Raji (cell line): Measurements from ENCODE around the gene SORCS2.

ENCODE experiments used
- POLR2A ChIP-seq: IDR thresholded peaks from 2 replicates; pipeline ENCODE4 v1.6.1; 2011; ENCODE audit warnings: low read depth, low read length, control low read depth; ENCODE audit not compliant: insufficient read depth

SORCS2 gene

DNA sequence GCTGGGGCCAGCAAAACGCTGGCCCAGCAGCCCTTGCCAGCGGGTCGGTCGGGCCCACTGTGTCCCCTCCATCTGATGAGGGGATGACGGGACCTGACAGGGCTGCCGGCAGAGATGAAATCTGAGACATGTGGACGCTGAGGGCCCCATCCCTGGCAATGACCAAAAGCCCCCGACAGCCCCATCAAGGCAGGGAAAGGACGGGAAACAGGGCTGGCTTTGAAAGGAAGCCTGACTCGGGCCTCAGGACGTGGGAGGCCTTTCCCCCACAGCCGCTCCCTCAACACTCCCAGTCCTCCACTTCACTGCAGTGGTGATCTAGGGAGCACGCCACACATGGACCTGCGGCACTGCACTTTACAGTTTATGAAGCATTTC is 544.9 kb downstream of the SORCS2 start:
- TF ChIP-seq POLR2A, result no peak

GRCh38 chr4:7737752-7738457 is 545.6 kb downstream of the SORCS2 start:
- no peak for TF ChIP-seq POLR2A

DNA sequence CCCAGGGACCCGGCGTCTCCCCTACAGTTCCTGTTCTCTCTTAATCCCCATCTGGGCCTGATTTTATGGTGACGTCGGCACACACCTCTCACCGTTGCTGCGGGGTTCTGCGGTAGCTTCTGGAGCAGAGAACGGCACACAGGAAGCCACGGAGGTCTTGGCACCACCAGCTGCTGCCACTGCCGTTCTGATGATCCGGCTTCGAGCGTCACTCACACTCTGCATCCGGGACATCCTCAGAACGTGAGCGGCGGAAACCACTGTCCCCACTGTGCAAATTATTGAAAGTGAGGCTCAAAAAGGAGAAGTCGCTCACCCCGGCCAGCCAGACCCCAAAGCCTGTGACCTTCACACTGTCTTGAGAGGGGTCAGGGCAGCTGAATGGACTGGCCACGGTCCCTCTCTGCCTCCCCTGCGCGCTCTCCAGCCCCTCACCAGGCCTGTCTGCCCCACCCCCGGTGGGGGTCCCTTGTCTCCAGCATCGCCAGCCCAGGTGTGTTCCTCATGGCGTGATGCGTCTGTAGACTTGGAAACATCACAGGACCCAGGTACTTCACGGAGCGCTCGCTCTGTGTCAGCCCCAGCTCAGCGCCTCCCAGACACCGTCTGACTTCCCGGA is 546.2 kb downstream of the SORCS2 start:
- TF ChIP-seq POLR2A, result no peak

- TF ChIP-seq POLR2A, result no peak
These were observed 547.0 kb downstream of the SORCS2 start for GRCh38 chr4:7739077-7739917.

- no peak for TF ChIP-seq POLR2A
These were observed 547.9 kb downstream of the SORCS2 start for GRCh38 chr4:7739918-7740865.

GRCh38 chr4:7740866-7741525 is 548.7 kb downstream of the SORCS2 start:
- TF ChIP-seq POLR2A, result no peak

DNA sequence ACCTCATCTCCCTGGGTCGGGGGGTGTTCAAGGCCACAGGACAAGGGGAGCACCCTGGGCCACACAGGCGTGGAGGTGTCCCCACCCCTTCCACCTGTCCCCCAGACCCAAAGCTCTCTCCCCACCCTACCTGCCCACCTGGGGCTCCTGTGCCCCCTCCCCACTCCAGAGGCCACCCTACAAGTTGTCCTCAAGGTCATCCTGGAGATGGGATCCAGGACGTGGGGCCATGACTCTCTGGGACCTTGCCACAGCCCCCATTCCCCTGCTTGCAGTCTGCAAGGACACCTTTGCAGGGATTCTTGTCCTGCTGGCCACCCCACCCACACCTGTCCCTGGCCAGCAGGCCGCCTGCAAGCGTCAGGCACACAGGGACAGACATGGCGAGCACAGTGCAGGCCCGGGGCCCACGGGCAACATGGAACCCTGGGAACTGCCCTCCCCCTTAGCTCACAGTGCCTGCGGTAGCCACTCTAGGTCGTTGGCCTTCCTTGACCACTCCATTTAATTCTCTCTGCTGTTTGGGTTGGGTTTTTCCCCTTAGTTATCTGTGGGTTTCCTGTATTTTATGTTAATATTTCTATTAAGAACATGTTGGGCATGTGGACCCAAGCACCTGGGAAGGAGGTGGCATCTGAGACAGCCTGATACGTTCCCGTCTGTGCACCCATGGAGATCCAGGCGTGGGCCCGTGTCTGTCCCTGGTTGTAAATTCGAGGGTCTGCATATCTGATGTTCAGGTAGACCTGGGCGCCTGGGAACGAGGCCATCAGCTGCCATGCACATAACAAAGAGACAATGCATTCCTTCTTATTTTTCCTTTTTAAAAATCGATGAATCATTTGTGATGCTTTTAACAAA is 549.8 kb downstream of the SORCS2 start:
- TF ChIP-seq POLR2A, result no peak

DNA sequence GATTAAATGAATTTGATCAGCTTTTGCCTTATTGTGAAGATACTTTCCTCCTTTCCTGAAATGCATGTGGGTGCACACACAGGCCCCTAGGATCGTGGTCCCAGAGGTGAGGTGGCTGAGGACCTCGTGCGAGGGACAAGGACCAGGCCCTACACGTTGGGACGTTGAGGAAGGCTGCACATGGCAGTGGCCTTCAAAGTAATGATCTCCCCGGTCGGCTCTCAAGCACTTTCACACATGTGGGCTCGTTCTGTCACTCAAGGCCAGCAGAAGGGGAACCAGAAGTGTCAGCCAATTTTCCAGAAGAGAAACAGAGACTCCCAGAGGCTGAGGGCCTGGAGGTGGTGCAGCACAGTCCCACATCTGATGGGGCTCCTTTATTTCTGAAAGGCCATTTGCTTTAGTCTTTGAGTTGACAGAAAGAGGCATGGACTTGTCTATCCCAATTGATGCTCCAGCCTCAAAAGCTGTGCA is 550.5 kb downstream of the SORCS2 start:
- no peak for TF ChIP-seq POLR2A

DNA sequence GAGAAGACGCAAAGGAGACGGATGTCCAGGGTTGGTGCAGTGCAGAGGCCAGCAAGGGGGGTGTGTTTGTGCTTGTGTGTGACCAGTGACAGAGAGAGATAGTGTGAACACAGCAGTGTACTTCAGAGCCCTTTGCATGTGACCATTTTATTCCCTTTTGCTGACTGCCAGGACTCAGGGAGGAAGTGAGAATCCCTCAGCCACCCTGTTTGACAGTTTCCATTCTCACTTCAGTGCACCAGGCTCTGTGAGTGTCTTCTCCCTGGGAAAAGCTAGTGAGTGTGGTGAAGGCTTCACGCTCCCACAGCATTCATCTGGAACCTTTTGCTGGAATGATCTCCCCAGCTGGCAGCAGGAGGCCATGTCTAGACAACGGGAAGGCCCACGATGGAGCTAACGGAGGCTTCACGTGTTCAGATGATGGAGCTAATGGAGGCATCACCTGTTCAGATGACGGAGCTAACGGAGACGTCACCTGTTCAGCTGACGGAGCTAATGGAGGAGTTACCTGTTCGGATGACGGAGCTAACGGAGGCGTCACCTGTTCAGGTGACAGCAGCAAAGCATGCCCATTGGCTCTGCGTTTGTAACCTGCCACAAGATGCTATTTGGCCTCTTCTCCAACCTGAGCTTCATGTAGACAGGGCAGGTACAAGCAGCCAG is 551.9 kb downstream of the SORCS2 start:
- TF ChIP-seq POLR2A, result no peak

DNA sequence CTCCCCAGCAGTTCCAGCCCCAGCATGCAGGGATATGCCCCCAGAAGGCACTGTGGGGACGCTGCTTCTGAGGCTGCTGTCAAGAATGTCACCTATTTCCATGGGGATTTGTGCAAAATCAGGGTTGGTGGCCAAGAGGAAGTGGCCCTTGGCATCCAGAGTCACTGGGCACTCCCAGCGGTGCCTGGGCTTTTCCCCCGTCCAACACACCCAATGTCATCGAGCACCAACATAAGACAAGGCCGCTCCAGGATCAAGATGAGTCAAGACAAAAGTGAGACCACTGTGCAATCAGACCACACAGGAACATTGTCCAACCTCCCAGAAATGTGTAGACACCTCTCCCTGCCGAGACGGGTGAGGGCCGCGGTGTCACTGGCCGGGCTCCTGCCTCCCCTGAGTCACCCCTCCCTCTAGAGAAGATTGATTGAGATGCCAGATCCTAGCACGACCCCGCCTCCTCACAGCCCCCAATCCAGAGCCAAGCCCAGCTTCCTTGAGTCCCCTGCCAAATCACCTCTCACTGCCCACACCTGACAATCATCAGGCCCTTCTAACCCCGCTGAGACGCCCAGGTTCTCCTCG is 553.1 kb downstream of the SORCS2 start:
- no peak for TF ChIP-seq POLR2A

- TF ChIP-seq POLR2A, result no peak
These were observed 554.2 kb downstream of the SORCS2 start for GRCh38 chr4:7746351-7747061.

GRCh38 chr4:7747062-7747385 is 554.7 kb downstream of the SORCS2 start:
- no peak for TF ChIP-seq POLR2A
